ENCODE results near the gene ADM5.
"Not testable (repeated sequence)": the region's sequence is repeated elsewhere in the genome, so short reads cannot be mapped to it uniquely, and the experiment has no call there.

ADM5 gene

GRCh38 chr19:49704888-49705642 lies 15.7 kb downstream of the ADM5 start:
- no peak for DNase-seq

- DNase-seq: no peak
These were observed 16.5 kb downstream of the ADM5 start for GRCh38 chr19:49705919-49706318.

GRCh38 chr19:49710372-49710951 lies 21.1 kb downstream of the ADM5 start:
- peak; percentile 1 for DNase-seq

- DNase-seq: no peak
These were observed 23.0 kb downstream of the ADM5 start for GRCh38 chr19:49712397-49712859.

- no peak for DNase-seq
These were observed 23.9 kb downstream of the ADM5 start for GRCh38 chr19:49713236-49713845.

- no peak for DNase-seq
These were observed 26.8 kb downstream of the ADM5 start for GRCh38 chr19:49716154-49716553.

- no peak for DNase-seq
These were observed 29.1 kb downstream of the ADM5 start for GRCh38 chr19:49718511-49718910.

- DNase-seq: no peak
These were observed 29.6 kb downstream of the ADM5 start for GRCh38 chr19:49718991-49719390.

GRCh38 chr19:49719420-49719819 lies 30.0 kb downstream of the ADM5 start:
- DNase-seq: not testable (repeated sequence)

GRCh38 chr19:49727217-49728030 lies 38.0 kb downstream of the ADM5 start:
- DNase-seq: no peak

- no peak for DNase-seq
These were observed 40.8 kb downstream of the ADM5 start for GRCh38 chr19:49730166-49730565.

GRCh38 chr19:49738268-49738667 lies 48.9 kb downstream of the ADM5 start:
- no peak for DNase-seq

GRCh38 chr19:49739098-49739497 lies 49.7 kb downstream of the ADM5 start:
- DNase-seq: no peak

GRCh38 chr19:49739933-49740332 lies 50.5 kb downstream of the ADM5 start:
- DNase-seq: no peak

Measured in kidney glomerular epithelial cell (primary cell).